Coronary artery (tissue), 2 donors: Measurements from ENCODE around the gene FMC1.

Experiments used
- DNase-seq: peaks from one replicate; pipeline ENCODE4 v3.0.0-alpha.2; 2017; ENCODE audit warnings: low spot score
- H3K27ac ChIP-seq, 2 donors: fragments of 200-600 bp; sonication (generic); one replicate each; pipeline ENCODE4 v1.5.1; 2016 to 2019
- H3K4me3 ChIP-seq: fragments of 200-600 bp; sonication (generic); 2 replicates; pipeline ENCODE4 v1.5.1; 2016; ENCODE audit warnings: mild to moderate bottlenecking, moderate library complexity
- CTCF ChIP-seq: fragments of 200-600 bp; sonication (generic); IDR thresholded peaks from one replicate; pipeline ENCODE4 v1.5.1; 2019; ENCODE audit warnings: antibody characterized with exemption

Gene FMC1

GRCh38 chr7:139358541-139359365 is 17.6 kb downstream of the FMC1 start:
- Histone ChIP-seq H3K4me3 (peak overlapping the region; percentile 99), H3K27ac (peak overlapping the region; percentile 99)
- DNase-seq = no peak
- TF ChIP-seq CTCF = no peak

- Histone ChIP-seq H3K4me3 (peak within 1 kb of the TSS; percentile 99), H3K27ac (peak within 1 kb of the TSS; percentile 99)
- TF ChIP-seq CTCF = no peak
- peak; percentile 100 for DNase-seq
Measured at GRCh38 chr7:139359366-139360209, 18.5 kb downstream of the FMC1 start, which contains the start of gene LUC7L2. Gene LUC7L2 (plus strand): TSS chr7:139359894. CDS start chr7:139360262, 368 bp downstream.

GRCh38 chr7:139360210-139360947 is 19.2 kb downstream of the FMC1 start:
- no peak for TF ChIP-seq CTCF
- Histone ChIP-seq H3K27ac (peak overlapping the region; percentile 99), H3K4me3 (peak overlapping the region; percentile 99)
- DNase-seq = peak; percentile 99

- no peak for DNase-seq
- Histone ChIP-seq H3K27ac (peak overlapping the region; percentile 99), H3K4me3 (peak overlapping the region; percentile 99)
- no peak for TF ChIP-seq CTCF
Measured at GRCh38 chr7:139360948-139361307, 19.8 kb downstream of the FMC1 start.

- peak overlapping the region in 1 of 2 donors; percentile 99 for H3K27ac ChIP-seq
- no peak for DNase-seq
- no peak for TF ChIP-seq CTCF
- peak overlapping the region; percentile 99 for H3K4me3 ChIP-seq
Measured at GRCh38 chr7:139361523-139361922, 20.4 kb downstream of the FMC1 start.

GRCh38 chr7:139362302-139362701 is 21.2 kb downstream of the FMC1 start:
- H3K27ac ChIP-seq = no peak overlapping the region

More at GRCh38 chr7:139362302-139362701, 21.2 kb downstream of the FMC1 start:
- no peak for TF ChIP-seq CTCF
- H3K4me3 ChIP-seq = peak overlapping the region; percentile 99
- DNase-seq = no peak
